PC-3 (cell line): ENCODE data around the gene RHBDD3. TPM values are rescaled to one million over a fixed set of nuclear protein-coding genes. Genes with fewer than 3 reads are reported as not detected.

Source experiments
- ATAC-seq: fragments of 200-7000 bp; cut with Tn5 transposase; 2 replicates; pipeline ENCODE4 v1.9.1; 2020; ENCODE audit warnings: mild to moderate bottlenecking, moderate library complexity
- BruUV-seq: library from RNA; stranded (reverse); fragments of 400-500 nt; replicated peaks from 2 replicates; lab custom pipeline; 2021; lab: Mats Ljungman, UMichigan
- CTCF ChIA-PET: fragments of 300-600 bp; sonication (Branson Sonifier 250); formaldehyde crosslinking; loops from one replicate; lab custom pipeline; 2022; ENCODE audit warnings: antibody characterized with exemption; lab: Charles Lee
- POLR2A ChIA-PET: fragments of 300-600 bp; sonication (Branson Sonifier 250); formaldehyde crosslinking; loops from one replicate; lab custom pipeline; 2022; ENCODE audit warnings: antibody characterized with exemption; ENCODE audit not compliant: unreplicated experiment; lab: Charles Lee
- DNase-seq: peaks from one replicate; pipeline ENCODE4 v3.0.0-alpha.2; 2015
- H2AFZ ChIP-seq: fragments of 300-600 bp; sonication (generic); 2 replicates; pipeline ENCODE4 v1.6.0; 2016; ENCODE audit warnings: antibody characterized with exemption, low read length
- H3F3A ChIP-seq: fragments of 300-600 bp; sonication (generic); one replicate; pipeline ENCODE4 v1.6.0; 2017; ENCODE audit warnings: antibody characterized with exemption, low read length, control low read depth, mild to moderate bottlenecking; ENCODE audit not compliant: unreplicated experiment
- H3K27ac ChIP-seq: fragments of 300-600 bp; sonication (generic); 2 replicates; pipeline ENCODE4 v1.5.1; 2016; ENCODE audit warnings: mild to moderate bottlenecking, low read length
- H3K27me3 ChIP-seq: fragments of 300-600 bp; sonication (generic); 2 replicates; pipeline ENCODE4 v1.6.1; 2016; ENCODE audit warnings: low read length, mixed read lengths
- H3K36me3 ChIP-seq: fragments of 300-600 bp; sonication (generic); 2 replicates; pipeline ENCODE4 v1.6.1; 2016; ENCODE audit warnings: low read depth, mixed run types, low read length, mixed read lengths
- H3K4me1 ChIP-seq: fragments of 300-600 bp; sonication (generic); 2 replicates; pipeline ENCODE4 v1.5.1; 2016; ENCODE audit warnings: low read length; ENCODE audit not compliant: insufficient read depth
- H3K4me2 ChIP-seq: fragments of 300-600 bp; sonication (generic); 2 replicates; pipeline ENCODE4 v1.6.0; 2016; ENCODE audit warnings: low read length
- H3K4me3 ChIP-seq: fragments of 300-600 bp; sonication (generic); 2 replicates; pipeline ENCODE4 v1.5.1; 2016; ENCODE audit warnings: mild to moderate bottlenecking, low read length, mixed read lengths
- H3K79me2 ChIP-seq: fragments of 300-600 bp; sonication (generic); 2 replicates; pipeline ENCODE4 v1.6.1; 2017; ENCODE audit warnings: low read length, mixed read lengths
- H3K9ac ChIP-seq: fragments of 300-600 bp; sonication (generic); 2 replicates; pipeline ENCODE4 v1.6.0; 2016; ENCODE audit warnings: mild to moderate bottlenecking, low read length
- H3K9me2 ChIP-seq: fragments of 300-600 bp; sonication (generic); replicated peaks from 2 replicates; pipeline ENCODE4 v1.6.1; 2016; ENCODE audit warnings: mixed run types, low read length, mixed read lengths
- H3K9me3 ChIP-seq: fragments of 300-600 bp; sonication (generic); 2 replicates; pipeline ENCODE4 v1.6.1; 2016; ENCODE audit warnings: low read length, mixed read lengths
- H4K20me1 ChIP-seq: fragments of 300-600 bp; sonication (generic); 2 replicates; pipeline ENCODE4 v1.6.1; 2016; ENCODE audit warnings: low read length, mixed read lengths
- EZH2 ChIP-seq: fragments of 300-600 bp; sonication (generic); IDR thresholded peaks from one replicate; pipeline ENCODE4 v1.6.1; 2017; ENCODE audit warnings: antibody characterized with exemption, mild to moderate bottlenecking, low read length; ENCODE audit not compliant: unreplicated experiment
- EZH2phosphoT487 ChIP-seq: fragments of 300-600 bp; sonication (generic); IDR thresholded peaks from 2 replicates; pipeline ENCODE4 v1.6.1; 2018; ENCODE audit warnings: mild to moderate bottlenecking, antibody characterized with exemption, low read length, borderline replicate concordance
- intact Hi-C: fragments of 100-400 bp; cut with micrococcal nuclease; formaldehyde crosslinking; loops from 2 replicates; pipeline ENCODE4 v1.9.0; 2023
- total RNA-seq: library from RNA; depleted of rRNA; stranded (reverse); fragments of >200 nt; gene quantifications from 2 replicates; pipeline ENCODE4 v1.2.3, GENCODE V29; 2014
- TF ChIP-seq, protein P1 (sequence below): fragments of 300-600 bp; sonication (generic); conservative IDR thresholded peaks from 2 replicates; pipeline ENCODE4 v1.5.1; 2017; ENCODE audit warnings: antibody characterized with exemption, low read depth, mild to moderate bottlenecking, low read length

RHBDD3 gene
- total RNA-seq, 1 experiment from 2014 or later, result 23.7 TPM

DNA sequence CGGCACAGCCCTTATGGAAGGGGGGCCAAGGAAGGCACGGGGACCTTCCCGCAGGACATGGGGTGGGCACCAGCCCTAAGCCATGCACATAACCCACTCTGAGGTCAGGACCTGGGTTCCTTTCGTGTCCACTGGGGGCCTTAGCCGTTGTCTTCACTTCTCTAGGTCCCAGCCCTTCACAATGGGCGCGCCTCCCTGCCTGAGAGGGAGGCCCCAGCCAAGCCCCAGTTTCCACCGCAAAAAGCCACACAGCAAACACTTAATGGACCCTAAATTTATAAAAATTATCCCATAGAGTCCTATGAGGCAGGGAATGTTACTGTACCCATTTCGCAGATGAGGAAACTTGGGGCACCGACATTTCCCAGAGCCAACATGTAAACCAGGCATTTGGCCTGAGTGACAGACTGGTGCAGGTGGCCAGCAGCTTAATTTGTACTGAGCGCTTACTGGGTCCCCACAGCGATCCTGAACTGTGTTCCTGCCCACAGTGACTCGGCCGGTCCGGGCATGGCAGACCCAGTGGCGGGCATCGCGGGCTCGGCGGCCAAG is 39.9 kb upstream of the RHBDD3 start:
- CTCF ChIA-PET, result no interaction called here
- POLR2A ChIA-PET, result no interaction called here
- 0 out of 2 replicates have a peak overlapping the region, but pooled peaks have one; percentile 29 for H2AFZ ChIP-seq
- H3K27ac ChIP-seq, result peak overlapping the region; percentile 97
- BruUV-seq, result TSS peak; percentile 22
- H3K9me3 ChIP-seq, result no peaks in the 10 kb centered on the region
- peak overlapping the region; percentile 89 for H3K9ac ChIP-seq
- peaks cover 37% of the 10 kb centered on the region for H3K4me1 ChIP-seq
- peak overlapping the region; percentile 89 for H3K4me2 ChIP-seq
- peak; percentile 18 for DNase-seq
- ATAC-seq, result no peak
- H3K4me3 ChIP-seq, result peak overlapping the region; percentile 79
- H3F3A ChIP-seq, result no peaks in the 10 kb centered on the region
- peaks cover 32% of the 10 kb centered on the region for H3K79me2 ChIP-seq
- intact Hi-C loops, result loop anchor here (2.0 to 5.0 kb wide), 2 partner anchors 39 to 40 kb away; partner anchors contain the start of gene EWSR1
- H3K27me3 ChIP-seq, result no peaks in the 10 kb centered on the region
- no peaks in the 10 kb centered on the region for H3K9me2 ChIP-seq
- TF ChIP-seq, protein P1, sequence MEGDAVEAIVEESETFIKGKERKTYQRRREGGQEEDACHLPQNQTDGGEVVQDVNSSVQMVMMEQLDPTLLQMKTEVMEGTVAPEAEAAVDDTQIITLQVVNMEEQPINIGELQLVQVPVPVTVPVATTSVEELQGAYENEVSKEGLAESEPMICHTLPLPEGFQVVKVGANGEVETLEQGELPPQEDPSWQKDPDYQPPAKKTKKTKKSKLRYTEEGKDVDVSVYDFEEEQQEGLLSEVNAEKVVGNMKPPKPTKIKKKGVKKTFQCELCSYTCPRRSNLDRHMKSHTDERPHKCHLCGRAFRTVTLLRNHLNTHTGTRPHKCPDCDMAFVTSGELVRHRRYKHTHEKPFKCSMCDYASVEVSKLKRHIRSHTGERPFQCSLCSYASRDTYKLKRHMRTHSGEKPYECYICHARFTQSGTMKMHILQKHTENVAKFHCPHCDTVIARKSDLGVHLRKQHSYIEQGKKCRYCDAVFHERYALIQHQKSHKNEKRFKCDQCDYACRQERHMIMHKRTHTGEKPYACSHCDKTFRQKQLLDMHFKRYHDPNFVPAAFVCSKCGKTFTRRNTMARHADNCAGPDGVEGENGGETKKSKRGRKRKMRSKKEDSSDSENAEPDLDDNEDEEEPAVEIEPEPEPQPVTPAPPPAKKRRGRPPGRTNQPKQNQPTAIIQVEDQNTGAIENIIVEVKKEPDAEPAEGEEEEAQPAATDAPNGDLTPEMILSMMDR, result no peak
- TF ChIP-seq EZH2 (no peak), EZH2phosphoT487 (no peak)
- H4K20me1 ChIP-seq, result no peaks in the 10 kb centered on the region
- no peaks in the 10 kb centered on the region for H3K36me3 ChIP-seq

GRCh38 chr22:29306835-29307595 is 39.2 kb upstream of the RHBDD3 start:
- H4K20me1 ChIP-seq, result no peaks in the 10 kb centered on the region
- TF ChIP-seq, protein P1, result no peak
- TF ChIP-seq EZH2 (no peak), EZH2phosphoT487 (no peak)
- intact Hi-C loops, result loop anchor here (2.0 to 5.0 kb wide), 2 partner anchors 38 to 40 kb away; partner anchors contain the start of gene EWSR1
- ATAC-seq (peak; percentile 44), DNase-seq (peak; percentile 80)
- ChIA-PET CTCF (interaction anchor here (1.0 kb wide), 1 partner anchor 217 kb away, joined by 3 read pairs; no protein-coding TSS in a partner anchor), POLR2A (interaction anchor here (0.5 to 0.6 kb wide), 3 partner anchors 26 to 65 kb away, joined by 3 to 13 read pairs (median 4); no protein-coding TSS in a partner anchor)
- peak overlapping the region; percentile 97 for H3K27ac ChIP-seq
- H3F3A ChIP-seq, result no peaks in the 10 kb centered on the region
- H3K79me2 ChIP-seq, result peaks cover 32% of the 10 kb centered on the region
- no peaks in the 10 kb centered on the region for H3K27me3 ChIP-seq
- peaks cover 37% of the 10 kb centered on the region for H3K4me1 ChIP-seq
- BruUV-seq, result no TSS peak
- peak overlapping the region; percentile 89 for H3K4me2 ChIP-seq
- H3K9me2 ChIP-seq, result no peaks in the 10 kb centered on the region
- H3K9ac ChIP-seq, result peak overlapping the region; percentile 89
- peak overlapping the region; percentile 79 for H3K4me3 ChIP-seq
- no peaks in the 10 kb centered on the region for H3K36me3 ChIP-seq
- peak overlapping the region; percentile 86 for H2AFZ ChIP-seq
- H3K9me3 ChIP-seq, result no peaks in the 10 kb centered on the region
